ENCODE results near the gene KPNA5.
"Not testable (repeated sequence)": the region's sequence is repeated elsewhere in the genome, so short reads cannot be mapped to it uniquely, and the experiment has no call there.

KPNA5 gene

DNA sequence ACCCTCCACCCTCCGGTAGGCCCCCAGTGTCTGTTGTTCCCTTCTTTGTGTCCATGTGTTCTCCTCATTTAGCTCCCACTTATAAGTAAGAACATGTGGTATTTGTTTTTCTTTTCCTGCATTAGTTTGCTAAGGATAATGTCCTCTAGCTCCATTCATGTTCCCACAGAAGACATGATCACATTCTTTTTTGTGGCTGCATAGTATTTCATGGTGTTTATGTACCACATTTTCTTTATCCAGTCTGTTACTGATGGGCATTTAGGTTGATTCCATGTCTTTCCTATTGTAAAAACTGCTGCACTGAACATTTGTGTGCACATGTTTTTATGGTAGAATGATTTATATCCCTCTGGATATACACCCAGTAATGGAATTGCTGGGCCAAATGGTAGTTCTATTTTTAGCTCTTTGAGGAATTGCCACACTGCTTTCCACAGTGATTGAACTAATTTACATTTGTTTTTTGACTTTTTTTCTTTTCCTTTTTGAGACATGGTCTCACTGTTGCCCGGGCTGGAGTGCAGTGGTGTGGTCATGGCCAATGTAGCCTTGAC, 4.5 kb downstream of the KPNA5 start:
- TF ChIP-seq, protein P1, sequence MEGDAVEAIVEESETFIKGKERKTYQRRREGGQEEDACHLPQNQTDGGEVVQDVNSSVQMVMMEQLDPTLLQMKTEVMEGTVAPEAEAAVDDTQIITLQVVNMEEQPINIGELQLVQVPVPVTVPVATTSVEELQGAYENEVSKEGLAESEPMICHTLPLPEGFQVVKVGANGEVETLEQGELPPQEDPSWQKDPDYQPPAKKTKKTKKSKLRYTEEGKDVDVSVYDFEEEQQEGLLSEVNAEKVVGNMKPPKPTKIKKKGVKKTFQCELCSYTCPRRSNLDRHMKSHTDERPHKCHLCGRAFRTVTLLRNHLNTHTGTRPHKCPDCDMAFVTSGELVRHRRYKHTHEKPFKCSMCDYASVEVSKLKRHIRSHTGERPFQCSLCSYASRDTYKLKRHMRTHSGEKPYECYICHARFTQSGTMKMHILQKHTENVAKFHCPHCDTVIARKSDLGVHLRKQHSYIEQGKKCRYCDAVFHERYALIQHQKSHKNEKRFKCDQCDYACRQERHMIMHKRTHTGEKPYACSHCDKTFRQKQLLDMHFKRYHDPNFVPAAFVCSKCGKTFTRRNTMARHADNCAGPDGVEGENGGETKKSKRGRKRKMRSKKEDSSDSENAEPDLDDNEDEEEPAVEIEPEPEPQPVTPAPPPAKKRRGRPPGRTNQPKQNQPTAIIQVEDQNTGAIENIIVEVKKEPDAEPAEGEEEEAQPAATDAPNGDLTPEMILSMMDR (IDR thresholded peaks at IDR 0.05; ENCODE audit: low read depth, low read length, poor library complexity, severe bottlenecking) = no peak
- no peak for TF ChIP-seq EZH2phosphoT487 (IDR thresholded peaks at IDR 0.05; ENCODE audit: borderline replicate concordance, low read length)
- H3K4me2 ChIP-seq (ENCODE audit: low read length) = no peak overlapping the region
- peaks cover 3% of the 10 kb centered on the region; the same call in 1 of the 2 replicates for H3F3A ChIP-seq (ENCODE audit: control insufficient read depth, insufficient read depth)
- no peak overlapping the region for H3K27ac ChIP-seq (ENCODE audit: low read depth, low read length)
- no peaks in the 10 kb centered on the region for H3K9me3 ChIP-seq (ENCODE audit: control insufficient read depth, insufficient read depth, low read length)
- peaks cover 39% of the 10 kb centered on the region for H3K36me3 ChIP-seq (ENCODE audit: control insufficient read depth, low read length)
- H4K20me1 ChIP-seq (ENCODE audit: control insufficient read depth, insufficient read depth, low read depth, low read length) = 0 out of 2 replicates have a peak, but pooled peaks cover 4% of the 10 kb centered on the region
- no peaks in the 10 kb centered on the region for H3K9me2 ChIP-seq (replicated peaks; ENCODE audit: control insufficient read depth, low read length)
- H3K79me2 ChIP-seq (ENCODE audit: control insufficient read depth, low read length) = peaks cover 90% of the 10 kb centered on the region
- H3K4me3 ChIP-seq (ENCODE audit: low read length) = no peak overlapping the region
- no peaks in the 10 kb centered on the region for H3K27me3 ChIP-seq (ENCODE audit: control insufficient read depth, low read length)
- peaks cover 13% of the 10 kb centered on the region for H3K4me1 ChIP-seq (ENCODE audit: control insufficient read depth, low read length)

DNA sequence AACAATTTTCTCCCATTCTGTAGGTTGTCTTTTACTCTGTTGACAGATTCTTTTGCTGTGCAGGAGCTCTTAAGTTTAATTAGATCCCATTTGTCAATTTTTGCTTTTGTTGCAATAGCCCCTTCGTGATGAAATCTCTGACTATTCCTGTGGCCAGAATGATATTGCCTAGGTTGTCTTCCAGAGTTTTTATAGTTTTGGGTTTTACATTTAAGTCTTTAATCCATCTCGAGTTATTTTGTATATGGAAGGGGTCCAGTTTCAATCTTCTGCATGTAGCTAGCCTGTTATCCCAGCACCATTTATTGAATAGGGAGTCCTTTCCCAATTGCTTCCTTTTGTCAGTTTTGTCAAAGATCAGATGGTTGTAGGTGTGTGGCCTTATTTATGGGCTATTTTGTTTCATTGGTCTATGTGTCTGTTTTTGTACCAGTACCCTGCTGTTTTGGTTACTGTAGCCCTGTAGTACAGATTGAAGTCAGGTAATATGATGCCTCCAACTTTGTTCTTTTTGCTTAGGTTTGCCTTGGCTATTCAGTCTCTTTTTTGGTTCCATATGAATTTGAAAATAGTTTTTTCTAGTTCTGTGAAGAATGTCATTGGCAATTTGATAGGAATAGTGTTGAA, 5.6 kb downstream of the KPNA5 start:
- H3K4me1 ChIP-seq (ENCODE audit: control insufficient read depth, low read length) = peaks cover 13% of the 10 kb centered on the region
- not testable (repeated sequence) for H3K27ac ChIP-seq (ENCODE audit: low read depth, low read length); H3K9me3 ChIP-seq (ENCODE audit: control insufficient read depth, insufficient read depth, low read length); H3K27me3 ChIP-seq (ENCODE audit: control insufficient read depth, low read length); H3F3A ChIP-seq (ENCODE audit: control insufficient read depth, insufficient read depth); H3K4me3 ChIP-seq (ENCODE audit: low read length); H3K9me2 ChIP-seq (replicated peaks; ENCODE audit: control insufficient read depth, low read length); H3K4me2 ChIP-seq (ENCODE audit: low read length); H4K20me1 ChIP-seq (ENCODE audit: control insufficient read depth, insufficient read depth, low read depth, low read length)
- peaks cover 91% of the 10 kb centered on the region for H3K79me2 ChIP-seq (ENCODE audit: control insufficient read depth, low read length)
- peaks cover 40% of the 10 kb centered on the region for H3K36me3 ChIP-seq (ENCODE audit: control insufficient read depth, low read length)

DNA sequence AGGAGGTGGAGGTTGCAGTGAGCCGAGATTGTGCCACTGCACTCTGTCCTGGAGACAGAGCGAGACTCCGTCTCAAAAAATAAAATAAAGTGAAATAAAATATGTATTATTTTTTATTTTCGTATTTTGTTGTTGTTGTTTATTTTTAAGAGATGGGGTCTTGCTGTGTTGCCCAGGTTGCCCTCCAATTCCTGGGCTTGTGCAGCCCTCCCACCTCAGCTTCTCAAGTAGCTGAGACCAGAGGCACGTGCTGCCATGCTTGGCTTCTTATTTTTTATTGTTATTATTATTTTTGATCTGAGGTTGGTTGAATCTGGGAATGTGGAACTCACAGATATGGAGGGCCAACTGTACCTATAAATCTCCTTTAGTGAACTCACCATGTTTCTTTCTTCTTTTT, 10.1 kb downstream of the KPNA5 start:
- no peaks in the 10 kb centered on the region for H3K27me3 ChIP-seq (ENCODE audit: control insufficient read depth, low read length)
- TF ChIP-seq, protein P1 (IDR thresholded peaks at IDR 0.05; ENCODE audit: low read depth, low read length, poor library complexity, severe bottlenecking) = no peak
- TF ChIP-seq EZH2phosphoT487 (IDR thresholded peaks at IDR 0.05; ENCODE audit: borderline replicate concordance, low read length) = no peak
- H3K36me3 ChIP-seq (ENCODE audit: control insufficient read depth, low read length) = peaks cover 38% of the 10 kb centered on the region
- H3K4me2 ChIP-seq (ENCODE audit: low read length) = no peak overlapping the region
- H3K27ac ChIP-seq (ENCODE audit: low read depth, low read length) = no peak overlapping the region
- peaks cover 5% of the 10 kb centered on the region; the same call in 1 of the 2 replicates for H3K4me1 ChIP-seq (ENCODE audit: control insufficient read depth, low read length)
- H3K9me2 ChIP-seq (replicated peaks; ENCODE audit: control insufficient read depth, low read length) = no peaks in the 10 kb centered on the region
- H3K4me3 ChIP-seq (ENCODE audit: low read length) = no peak overlapping the region
- H3K79me2 ChIP-seq (ENCODE audit: control insufficient read depth, low read length) = peaks cover 58% of the 10 kb centered on the region
- H4K20me1 ChIP-seq (ENCODE audit: control insufficient read depth, insufficient read depth, low read depth, low read length) = no peaks in the 10 kb centered on the region
- no peaks in the 10 kb centered on the region for H3K9me3 ChIP-seq (ENCODE audit: control insufficient read depth, insufficient read depth, low read length)
- H3F3A ChIP-seq (ENCODE audit: control insufficient read depth, insufficient read depth) = no peaks in the 10 kb centered on the region

DNA sequence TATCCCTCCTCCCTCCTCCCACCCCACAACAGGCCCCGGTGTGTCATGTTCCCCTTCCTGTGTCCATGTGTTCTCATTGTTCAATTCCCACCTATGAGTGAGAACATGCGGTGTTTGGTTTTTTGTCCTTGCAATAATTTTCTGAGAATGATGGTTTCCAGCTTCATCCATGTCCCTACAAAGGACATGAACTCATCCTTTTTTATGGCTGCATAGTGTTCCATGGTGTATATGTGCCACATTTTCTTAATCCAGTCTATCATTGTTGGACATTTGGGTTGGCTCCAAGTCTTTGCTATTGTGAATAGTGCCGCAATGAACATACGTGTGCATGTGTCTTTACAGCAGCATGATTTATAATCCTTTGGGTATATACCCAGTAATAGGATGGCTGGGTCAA, 11.9 kb downstream of the KPNA5 start:
- peaks cover 41% of the 10 kb centered on the region for H3K79me2 ChIP-seq (ENCODE audit: control insufficient read depth, low read length)
- H4K20me1 ChIP-seq (ENCODE audit: control insufficient read depth, insufficient read depth, low read depth, low read length) = not testable (repeated sequence)

DNA sequence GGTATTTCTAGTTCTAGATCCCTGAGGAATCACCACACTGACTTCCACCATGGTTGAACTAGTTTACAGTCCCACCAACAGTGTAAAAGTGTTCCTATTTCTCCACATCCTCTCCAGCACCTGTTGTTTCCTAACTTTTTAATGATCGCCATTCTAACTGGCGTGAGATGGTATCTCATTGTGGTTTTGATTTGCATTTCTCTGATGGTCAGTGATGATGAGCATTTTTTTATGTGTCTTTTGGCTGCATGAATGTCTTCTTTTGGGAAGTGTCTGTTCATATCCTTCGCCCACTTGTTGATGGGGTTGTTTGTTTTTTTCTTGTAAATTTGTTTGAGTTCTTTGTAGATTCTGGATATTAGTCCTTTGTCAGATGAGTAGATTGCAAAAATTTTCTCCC, 12.3 kb downstream of the KPNA5 start:
- H3K9me3 ChIP-seq (ENCODE audit: control insufficient read depth, insufficient read depth, low read length); H3K4me3 ChIP-seq (ENCODE audit: low read length); H3F3A ChIP-seq (ENCODE audit: control insufficient read depth, insufficient read depth); H3K27ac ChIP-seq (ENCODE audit: low read depth, low read length); H3K9me2 ChIP-seq (replicated peaks; ENCODE audit: control insufficient read depth, low read length); H3K27me3 ChIP-seq (ENCODE audit: control insufficient read depth, low read length); H4K20me1 ChIP-seq (ENCODE audit: control insufficient read depth, insufficient read depth, low read depth, low read length); H3K4me2 ChIP-seq (ENCODE audit: low read length); H3K4me1 ChIP-seq (ENCODE audit: control insufficient read depth, low read length): not testable (repeated sequence)
- H3K36me3 ChIP-seq (ENCODE audit: control insufficient read depth, low read length) = peaks cover 43% of the 10 kb centered on the region
- H3K79me2 ChIP-seq (ENCODE audit: control insufficient read depth, low read length) = peaks cover 37% of the 10 kb centered on the region

More for the DNA sequence above, 11.9 kb downstream of the KPNA5 start:
- H3K27me3 ChIP-seq (ENCODE audit: control insufficient read depth, low read length); H3K4me2 ChIP-seq (ENCODE audit: low read length); H3K27ac ChIP-seq (ENCODE audit: low read depth, low read length); H3F3A ChIP-seq (ENCODE audit: control insufficient read depth, insufficient read depth); H3K9me3 ChIP-seq (ENCODE audit: control insufficient read depth, insufficient read depth, low read length); H3K4me1 ChIP-seq (ENCODE audit: control insufficient read depth, low read length); H3K9me2 ChIP-seq (replicated peaks; ENCODE audit: control insufficient read depth, low read length); H3K4me3 ChIP-seq (ENCODE audit: low read length): not testable (repeated sequence)
- H3K36me3 ChIP-seq (ENCODE audit: control insufficient read depth, low read length) = peaks cover 43% of the 10 kb centered on the region
